D721Med (cell line): Measurements from ENCODE around the gene ATP8A2.
"Not testable (repeated sequence)": the region's sequence is repeated elsewhere in the genome, so short reads cannot be mapped to it uniquely, and the experiment has no call there.

Experiments used
- DNase-seq: peaks from one replicate; pipeline ENCODE4 v3.0.0; 2011; ENCODE audit warnings: low spot score; ENCODE audit not compliant: insufficient read length
- FAIRE-seq: peaks from 2 replicates; lab custom pipeline; 2011; peaks lifted over from hg19 to GRCh38; lab: Jason Lieb, UNC
- TF ChIP-seq, protein P1 (sequence below): IDR thresholded peaks from 2 replicates; pipeline ENCODE4 v1.5.1; 2012; ENCODE audit warnings: mild to moderate bottlenecking, control low read depth; ENCODE audit not compliant: insufficient read depth; ENCODE audit errors: missing control alignments

The ATP8A2 gene

DNA sequence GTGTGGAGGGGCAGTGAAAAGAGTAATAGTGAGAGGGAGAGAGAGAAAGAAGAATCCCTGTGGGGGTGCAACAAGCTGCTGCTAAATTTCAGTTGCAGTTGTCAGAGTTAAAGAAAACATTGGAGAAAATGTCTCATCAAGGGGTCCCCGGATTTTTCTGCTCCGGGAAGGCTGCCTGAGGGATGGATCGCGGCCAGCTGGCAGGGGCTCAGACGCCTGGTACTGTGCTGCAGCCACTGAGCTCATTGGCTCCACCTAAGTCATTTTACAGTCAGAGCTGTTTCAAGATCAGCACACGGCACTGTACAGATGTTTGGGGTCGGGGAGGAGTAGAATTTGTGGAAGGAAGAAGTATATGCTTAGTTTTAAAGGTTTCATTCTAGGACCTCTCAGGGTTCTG, 573.8 kb downstream of the ATP8A2 start:
- no peak for FAIRE-seq
- TF ChIP-seq, protein P1, sequence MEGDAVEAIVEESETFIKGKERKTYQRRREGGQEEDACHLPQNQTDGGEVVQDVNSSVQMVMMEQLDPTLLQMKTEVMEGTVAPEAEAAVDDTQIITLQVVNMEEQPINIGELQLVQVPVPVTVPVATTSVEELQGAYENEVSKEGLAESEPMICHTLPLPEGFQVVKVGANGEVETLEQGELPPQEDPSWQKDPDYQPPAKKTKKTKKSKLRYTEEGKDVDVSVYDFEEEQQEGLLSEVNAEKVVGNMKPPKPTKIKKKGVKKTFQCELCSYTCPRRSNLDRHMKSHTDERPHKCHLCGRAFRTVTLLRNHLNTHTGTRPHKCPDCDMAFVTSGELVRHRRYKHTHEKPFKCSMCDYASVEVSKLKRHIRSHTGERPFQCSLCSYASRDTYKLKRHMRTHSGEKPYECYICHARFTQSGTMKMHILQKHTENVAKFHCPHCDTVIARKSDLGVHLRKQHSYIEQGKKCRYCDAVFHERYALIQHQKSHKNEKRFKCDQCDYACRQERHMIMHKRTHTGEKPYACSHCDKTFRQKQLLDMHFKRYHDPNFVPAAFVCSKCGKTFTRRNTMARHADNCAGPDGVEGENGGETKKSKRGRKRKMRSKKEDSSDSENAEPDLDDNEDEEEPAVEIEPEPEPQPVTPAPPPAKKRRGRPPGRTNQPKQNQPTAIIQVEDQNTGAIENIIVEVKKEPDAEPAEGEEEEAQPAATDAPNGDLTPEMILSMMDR = no peak
- DNase-seq = no peak

DNA sequence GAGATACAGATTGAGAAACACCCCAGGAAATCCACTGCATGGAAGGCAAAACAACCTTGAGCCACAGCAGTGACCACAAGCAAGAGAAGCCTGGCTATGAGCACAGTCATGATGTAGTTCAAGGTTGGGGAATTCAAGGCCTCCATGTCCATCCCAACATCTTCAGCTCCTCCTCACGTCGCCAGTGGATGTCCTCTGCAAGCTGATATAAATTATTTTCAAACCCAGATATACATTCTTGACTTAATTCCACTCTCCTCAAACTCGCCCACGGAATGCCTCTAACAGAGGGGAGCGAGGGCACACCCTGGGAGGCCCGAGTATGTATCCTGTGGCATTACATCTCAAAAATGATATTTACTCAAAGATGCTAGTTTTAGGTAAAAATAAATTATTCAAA, 574.5 kb downstream of the ATP8A2 start:
- TF ChIP-seq, protein P1 = no peak

DNA sequence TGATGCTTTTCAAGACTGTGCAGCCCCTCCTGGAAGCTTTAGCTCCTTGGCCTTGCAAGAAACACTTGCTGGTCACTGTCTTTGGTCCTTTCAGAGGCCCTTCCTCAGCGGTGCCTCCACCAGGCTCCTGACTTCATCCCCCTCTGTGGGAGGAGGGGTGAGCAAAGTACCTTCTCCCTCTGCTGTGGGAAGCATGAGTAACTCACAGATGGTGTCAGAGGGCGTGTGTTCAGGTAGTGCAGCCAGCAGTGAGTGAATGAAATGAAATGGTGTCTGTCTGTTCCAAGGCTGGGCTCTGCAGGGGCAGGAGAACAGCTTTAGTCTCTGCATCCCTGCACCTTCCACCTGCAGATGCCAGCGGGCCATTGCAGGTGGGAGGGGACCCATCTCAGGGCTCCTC, 577.1 kb downstream of the ATP8A2 start:
- no peak for DNase-seq
- TF ChIP-seq, protein P1 = no peak
- FAIRE-seq = no peak

More for the DNA sequence above, 574.5 kb downstream of the ATP8A2 start:
- no peak for DNase-seq
- no peak for FAIRE-seq

DNA sequence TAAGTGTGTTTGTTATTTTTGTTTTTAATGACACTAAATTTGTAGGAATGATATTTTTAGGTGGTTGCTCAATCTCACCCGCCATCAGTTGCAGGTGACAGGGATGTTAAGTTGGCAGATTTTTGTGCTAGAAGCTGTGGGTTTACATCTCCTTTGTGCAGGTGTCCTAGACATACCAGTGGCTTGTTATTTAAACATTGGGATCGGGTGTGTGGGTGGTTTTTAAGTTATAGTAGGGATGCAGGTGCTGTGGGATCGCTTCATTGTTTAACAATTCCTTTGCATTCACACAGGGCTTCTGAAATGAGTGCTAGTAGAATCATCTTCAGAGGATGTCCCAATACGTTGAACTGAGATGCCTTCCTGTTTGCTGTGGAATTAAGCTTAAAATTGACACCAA, 580.1 kb downstream of the ATP8A2 start:
- DNase-seq (no peak), FAIRE-seq (no peak)
- TF ChIP-seq, protein P1 = no peak

DNA sequence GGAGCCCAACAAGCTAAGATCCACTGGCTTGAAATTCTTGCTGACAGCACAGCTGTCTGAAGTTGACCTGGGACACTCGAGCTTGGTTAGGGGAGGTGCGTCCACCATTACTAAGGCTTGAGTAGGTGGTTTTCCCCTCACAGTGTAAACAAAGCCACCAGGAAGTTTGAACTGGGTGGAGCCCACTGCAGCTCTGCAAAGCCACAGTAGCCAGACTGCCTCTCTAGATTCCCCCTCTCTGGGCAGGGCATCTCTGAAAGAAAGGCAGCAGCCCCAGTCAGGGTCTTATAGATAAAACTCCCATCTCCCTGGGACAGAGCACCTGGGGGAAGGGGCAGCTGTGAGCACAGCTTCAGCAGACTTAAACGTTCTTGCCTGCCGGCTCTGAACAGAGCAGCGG, 582.3 kb downstream of the ATP8A2 start:
- FAIRE-seq, DNase-seq: not testable (repeated sequence)

DNA sequence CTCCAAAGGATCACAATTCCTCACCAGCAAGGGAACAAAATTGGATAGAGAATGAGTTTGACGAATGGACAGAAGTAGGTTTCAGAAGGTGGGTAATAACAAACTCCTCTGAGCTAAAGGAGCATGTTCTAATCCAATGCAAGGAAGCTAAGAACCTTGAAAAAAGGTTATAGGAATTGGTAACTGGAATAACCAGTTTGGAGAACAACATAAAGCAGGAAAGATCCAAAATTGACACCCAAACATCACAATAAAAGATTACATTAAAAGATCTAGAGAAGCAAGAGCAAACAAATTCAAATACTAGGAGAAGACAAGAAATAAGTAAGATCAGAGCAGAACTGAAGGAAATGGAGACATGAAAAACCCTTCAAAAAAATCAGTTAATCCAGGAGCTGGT, 583.2 kb downstream of the ATP8A2 start:
- FAIRE-seq, DNase-seq: not testable (repeated sequence)

DNA sequence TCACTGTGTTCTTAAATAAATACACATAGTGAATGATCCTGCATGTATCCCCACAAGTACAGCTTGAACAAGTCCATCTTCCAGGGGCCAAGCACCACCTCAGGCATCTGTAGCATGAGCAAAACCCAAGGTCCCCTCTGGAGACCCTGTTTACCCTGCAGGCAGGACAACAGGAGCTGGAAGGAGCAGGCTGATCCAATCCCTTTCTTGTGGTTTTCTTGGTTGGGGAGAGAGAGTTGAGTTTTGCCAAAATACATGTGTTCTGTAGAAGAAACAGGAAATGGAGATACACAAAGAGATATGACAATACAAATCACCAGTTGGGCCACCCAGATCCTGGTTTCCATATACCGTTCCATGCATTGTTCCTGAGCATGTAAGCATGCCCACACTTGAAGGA, 587.2 kb downstream of the ATP8A2 start:
- FAIRE-seq (no peak), DNase-seq (no peak)

DNA sequence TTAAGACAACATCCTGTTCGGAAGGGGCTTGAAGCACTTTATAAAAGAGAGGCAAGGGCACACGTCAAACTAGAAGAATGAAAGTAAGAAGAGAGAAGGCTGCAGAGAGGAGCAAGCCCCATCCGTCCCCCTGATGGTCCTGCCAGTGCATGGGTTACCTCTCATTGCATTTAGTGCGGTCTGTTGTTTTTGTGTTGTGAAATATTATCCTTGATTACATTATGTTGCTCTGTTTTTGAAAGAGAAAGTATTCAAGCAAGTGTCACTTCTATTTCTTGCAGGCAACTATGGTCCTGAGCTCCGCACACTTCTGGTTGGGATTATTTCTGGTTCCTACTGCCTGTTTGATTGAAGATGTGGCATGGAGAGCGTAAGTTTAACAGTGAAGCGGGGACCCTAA, 589.5 kb downstream of the ATP8A2 start:
- DNase-seq (no peak), FAIRE-seq (no peak)
- TF ChIP-seq, protein P1 = no peak

More for the DNA sequence above, 587.2 kb downstream of the ATP8A2 start:
- TF ChIP-seq, protein P1 = no peak
